HG03103 (cell line): ENCODE data around the gene USP1.

Experiments used
- ATAC-seq: cut with Tn5 transposase; IDR thresholded peaks from one replicate; pipeline ENCODE4 v1.9.1; 2021; ENCODE audit warnings: low read depth; ENCODE audit not compliant: unreplicated experiment

USP1 gene

DNA sequence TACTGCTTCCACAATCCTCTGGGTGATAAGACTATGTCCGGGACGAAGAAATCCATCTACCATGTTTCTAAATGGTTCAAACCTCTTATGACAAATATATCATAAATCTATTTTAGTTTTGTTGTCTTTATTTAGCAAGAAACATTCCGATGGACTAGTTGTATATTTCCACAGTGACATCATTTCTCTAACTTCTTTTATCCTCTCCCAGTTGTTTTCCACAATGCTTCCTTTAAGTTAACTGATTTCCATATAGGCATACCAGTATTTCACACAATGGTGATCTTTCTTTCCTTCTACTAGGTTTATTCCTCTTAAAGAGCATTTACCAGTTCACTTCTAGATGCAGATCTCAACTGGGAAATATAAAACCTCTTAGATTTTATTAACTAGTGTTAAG, 44.8 kb downstream of the USP1 start:
- no peak for ATAC-seq

- ATAC-seq, result no peak
Measured at GRCh38 chr1:62484824-62485468, 48.1 kb downstream of the USP1 start.

- ATAC-seq, result no peak
Measured at GRCh38 chr1:62487956-62488355, 51.1 kb downstream of the USP1 start.

DNA sequence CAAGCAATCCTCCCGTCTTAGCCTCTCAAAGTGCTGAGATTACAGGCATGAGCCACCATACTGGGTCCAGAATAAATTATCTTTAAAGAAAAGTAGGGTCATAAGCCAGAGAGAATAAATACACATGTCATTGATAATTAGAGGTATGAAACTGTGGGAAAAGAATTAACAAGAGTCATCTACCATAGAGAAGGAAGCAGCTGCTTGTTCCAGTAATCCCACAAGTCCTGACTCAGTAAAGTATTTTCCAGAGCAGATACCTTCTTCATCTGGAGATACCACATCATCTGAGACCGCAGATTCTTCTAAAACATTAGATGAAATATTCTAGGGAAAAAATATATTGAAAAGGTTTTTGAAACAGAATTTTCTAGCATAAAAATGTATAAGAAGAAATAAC, 55.7 kb downstream of the USP1 start:
- no peak for ATAC-seq

DNA sequence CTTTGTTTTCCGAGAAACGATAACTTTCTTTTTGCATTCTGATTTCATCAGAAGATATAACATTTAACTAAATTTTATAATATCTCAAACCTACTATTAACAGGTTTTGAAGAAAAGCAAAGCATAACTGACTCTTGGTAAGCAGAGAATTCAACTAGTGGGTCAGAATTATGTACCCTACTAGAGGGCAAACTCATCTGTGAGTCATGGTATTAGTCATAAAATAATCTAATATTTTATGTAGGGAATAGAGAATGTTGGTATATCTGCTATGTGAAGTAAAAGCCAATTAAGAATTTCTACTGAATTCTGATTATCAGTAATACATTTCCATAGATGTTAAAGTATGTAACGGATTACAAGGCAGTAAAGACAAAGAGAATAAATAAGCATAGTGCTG, 56.8 kb downstream of the USP1 start:
- ATAC-seq, result no peak

DNA sequence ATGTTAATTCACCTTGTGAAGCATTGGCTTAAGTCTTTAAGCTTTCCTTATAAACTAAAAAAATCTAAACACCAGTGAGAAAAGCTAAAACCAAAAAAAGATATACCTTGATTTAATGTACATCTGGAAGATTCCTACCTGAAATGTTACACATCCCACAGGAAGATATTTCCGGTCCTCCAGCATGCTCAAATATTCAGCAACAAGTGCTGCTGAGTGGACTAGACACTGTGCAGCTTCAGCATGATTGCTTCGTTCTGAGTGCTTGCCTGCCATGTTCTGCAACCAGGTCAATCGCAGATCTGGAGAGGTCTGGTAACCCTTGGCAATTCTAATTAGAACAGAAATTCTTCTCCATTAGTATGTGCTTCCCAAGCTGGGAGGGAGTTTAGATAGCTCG, 57.3 kb downstream of the USP1 start:
- ATAC-seq, result no peak

DNA sequence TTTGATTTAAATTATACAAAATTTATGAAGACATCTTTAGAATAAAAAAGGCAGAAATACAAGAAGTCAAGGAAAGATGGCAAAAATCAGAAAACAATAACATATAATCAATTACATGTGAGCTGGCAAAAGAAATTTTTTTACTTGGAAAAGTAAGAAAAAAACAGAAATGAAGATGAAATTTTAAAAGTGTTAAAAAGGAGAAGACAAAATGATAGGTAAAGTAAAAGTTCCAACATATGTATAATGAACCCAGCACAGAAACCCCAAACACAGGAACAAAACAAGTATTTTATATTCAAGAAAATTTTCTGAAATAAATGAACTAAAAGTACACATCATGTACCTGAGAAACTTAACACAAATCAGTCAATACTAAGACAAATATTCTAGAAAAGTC, 63.4 kb downstream of the USP1 start:
- ATAC-seq, result no peak
